MM.1S (cell line): ENCODE data around the gene RC3H2.
A peak's percentile ranks its signal among the peaks of the same experiment; 100 is the strongest.
"Not testable (repeated sequence)": the region's sequence is repeated elsewhere in the genome, so short reads cannot be mapped to it uniquely, and the experiment has no call there.

Experiments
- DNase-seq: peaks from one replicate; pipeline ENCODE4 v3.0.0-alpha.2; 2015
- H2AFZ ChIP-seq: fragments of 300-600 bp; sonication (generic); 2 replicates; pipeline ENCODE4 v1.6.0; 2016; ENCODE audit warnings: antibody characterized with exemption, low read length
- H3F3A ChIP-seq: fragments of 300-600 bp; sonication (generic); 2 replicates; pipeline ENCODE4 v1.6.1; 2016; ENCODE audit warnings: mild to moderate bottlenecking, antibody characterized with exemption, low read length, moderate library complexity, mixed read lengths; ENCODE audit not compliant: insufficient read depth
- H3K27ac ChIP-seq: fragments of 300-600 bp; sonication (generic); 2 replicates; pipeline ENCODE4 v1.5.1; 2016; ENCODE audit warnings: mild to moderate bottlenecking, low read length
- H3K27me3 ChIP-seq: fragments of 300-600 bp; sonication (generic); replicated peaks from 2 replicates; pipeline ENCODE4 v1.6.0; 2016; ENCODE audit warnings: low read length; ENCODE audit not compliant: insufficient read depth
- H3K36me3 ChIP-seq: fragments of 300-600 bp; sonication (generic); replicated peaks from 2 replicates; pipeline ENCODE4 v1.6.1; 2016; ENCODE audit warnings: mild to moderate bottlenecking, low read length, mixed read lengths; ENCODE audit not compliant: insufficient read depth
- H3K4me1 ChIP-seq: fragments of 300-600 bp; sonication (generic); 2 replicates; pipeline ENCODE4 v1.6.1; 2016; ENCODE audit warnings: low read length, mixed read lengths
- H3K4me2 ChIP-seq: fragments of 300-600 bp; sonication (generic); 2 replicates; pipeline ENCODE4 v1.6.0; 2016; ENCODE audit warnings: low read depth, low read length
- H3K4me3 ChIP-seq: fragments of 300-600 bp; sonication (generic); 2 replicates; pipeline ENCODE4 v1.5.1; 2016; ENCODE audit warnings: low read length, mixed read lengths
- H3K79me2 ChIP-seq: fragments of 300-600 bp; sonication (generic); 2 replicates; pipeline ENCODE4 v1.6.1; 2016; ENCODE audit warnings: mixed run types, low read length, mixed read lengths
- H3K9ac ChIP-seq: fragments of 300-600 bp; sonication (generic); 2 replicates; pipeline ENCODE4 v1.6.1; 2016; ENCODE audit warnings: low read length, mixed read lengths
- H3K9me2 ChIP-seq: fragments of 300-600 bp; sonication (generic); replicated peaks from 2 replicates; pipeline ENCODE4 v1.6.1; 2016; ENCODE audit warnings: mild to moderate bottlenecking, low read length, mixed read lengths; ENCODE audit not compliant: insufficient read depth
- H3K9me3 ChIP-seq: fragments of 300-600 bp; sonication (generic); replicated peaks from 2 replicates; pipeline ENCODE4 v1.6.1; 2016; ENCODE audit warnings: mild to moderate bottlenecking, low read length, mixed read lengths; ENCODE audit not compliant: insufficient read depth
- H4K20me1 ChIP-seq: fragments of 300-600 bp; sonication (generic); 2 replicates; pipeline ENCODE4 v1.6.1; 2016; ENCODE audit warnings: mild to moderate bottlenecking, low read length, moderate library complexity, mixed read lengths; ENCODE audit not compliant: insufficient read depth
- CTCF ChIP-seq: fragments of 300-600 bp; sonication (generic); IDR thresholded peaks from 2 replicates; pipeline ENCODE4 v1.5.1; 2016; ENCODE audit warnings: antibody characterized with exemption, low read length, mixed read lengths
- EZH2 ChIP-seq: fragments of 300-600 bp; sonication (generic); optimal IDR thresholded peaks from 2 replicates; pipeline ENCODE3; 2017; ENCODE audit warnings: low read depth, mild to moderate bottlenecking, antibody characterized with exemption, low read length, mixed read lengths
- EZH2phosphoT487 ChIP-seq: fragments of 300-600 bp; sonication (generic); IDR thresholded peaks from 2 replicates; pipeline ENCODE4 v1.6.1; 2018; ENCODE audit warnings: antibody characterized with exemption, low read length

RC3H2 gene

GRCh38 chr9:122918310-122918709 is 13.2 kb upstream of the RC3H2 start:
- no peaks in the 10 kb centered on the region for H4K20me1 ChIP-seq
- no peak overlapping the region for H3K4me3 ChIP-seq
- peaks cover 2% of the 10 kb centered on the region for H3F3A ChIP-seq
- no peaks in the 10 kb centered on the region for H3K9me3 ChIP-seq
- H2AFZ ChIP-seq: no peak overlapping the region
- no peaks in the 10 kb centered on the region for H3K36me3 ChIP-seq
- H3K79me2 ChIP-seq: 0 out of 2 replicates have a peak, but pooled peaks cover 3% of the 10 kb centered on the region
- H3K4me2 ChIP-seq: no peak overlapping the region
- no peak overlapping the region for H3K9ac ChIP-seq
- no peaks in the 10 kb centered on the region for H3K4me1 ChIP-seq
- H3K9me2 ChIP-seq: no peaks in the 10 kb centered on the region
- DNase-seq: no peak
- TF ChIP-seq CTCF: no peak
- TF ChIP-seq EZH2: no peak
- TF ChIP-seq EZH2phosphoT487: no peak
- no peaks in the 10 kb centered on the region for H3K27me3 ChIP-seq
- no peak overlapping the region for H3K27ac ChIP-seq

GRCh38 chr9:122912964-122913673 is 8.0 kb upstream of the RC3H2 start, which contains the start of gene ZBTB6:
ZBTB6 (minus strand) TSS chr9:122913323; CDS start chr9:122912072, 1,251 bp downstream.
- Histone ChIP-seq H3K79me2 (peaks cover 39% of the 10 kb centered on the region), H3K4me3 (peak within 1 kb of the TSS; percentile 72), H3K9me3 (no peaks in the 10 kb centered on the region), H3K4me1 (peaks cover 9% of the 10 kb centered on the region), H3K9ac (peak within 1 kb of the TSS; percentile 67), H3K27me3 (no peaks in the 10 kb centered on the region), H3K4me2 (peak within 1 kb of the TSS; percentile 62), H3K9me2 (no peaks in the 10 kb centered on the region), H4K20me1 (no peaks in the 10 kb centered on the region), H3K36me3 (no peaks in the 10 kb centered on the region), H2AFZ (peak within 1 kb of the TSS; percentile 37), H3K27ac (peak within 1 kb of the TSS; percentile 87), H3F3A (peaks cover 22% of the 10 kb centered on the region)
- TF ChIP-seq EZH2phosphoT487 (no peak), CTCF (no peak), EZH2 (no peak)
- DNase-seq: peak; percentile 93

- H3K27me3 ChIP-seq: no peaks in the 10 kb centered on the region
- peaks cover 9% of the 10 kb centered on the region for H3K4me1 ChIP-seq
- DNase-seq: no peak
- H3K27ac ChIP-seq: peak overlapping the region; percentile 87
- peak overlapping the region; percentile 62 for H3K4me2 ChIP-seq
- H4K20me1 ChIP-seq: no peaks in the 10 kb centered on the region
- H3K9me2 ChIP-seq: no peaks in the 10 kb centered on the region
- TF ChIP-seq EZH2phosphoT487 (no peak), CTCF (no peak), EZH2 (no peak)
- no peaks in the 10 kb centered on the region for H3K36me3 ChIP-seq
- no peaks in the 10 kb centered on the region for H3K9me3 ChIP-seq
- H2AFZ ChIP-seq: peak overlapping the region; percentile 37
- peak overlapping the region; percentile 67 for H3K9ac ChIP-seq
- H3F3A ChIP-seq: peaks cover 22% of the 10 kb centered on the region
- H3K79me2 ChIP-seq: peaks cover 39% of the 10 kb centered on the region
- H3K4me3 ChIP-seq: peak overlapping the region; percentile 72
These were observed 7.5 kb upstream of the RC3H2 start for GRCh38 chr9:122912671-122912963.

GRCh38 chr9:122906122-122906521 is 963 bp upstream of the RC3H2 start:
- peaks cover 62% of the 10 kb centered on the region for H3K79me2 ChIP-seq
- not testable (repeated sequence) for H2AFZ ChIP-seq

More at GRCh38 chr9:122906122-122906521, 963 bp upstream of the RC3H2 start:
- not testable (repeated sequence) for H4K20me1 ChIP-seq, H3K27ac ChIP-seq, H3K9me2 ChIP-seq, H3K9ac ChIP-seq, H3K9me3 ChIP-seq, H3K27me3 ChIP-seq, DNase-seq, H3K36me3 ChIP-seq, H3K4me2 ChIP-seq, H3K4me3 ChIP-seq, H3K4me1 ChIP-seq
- H3F3A ChIP-seq: peaks cover 20% of the 10 kb centered on the region
